A549 (cell line): ENCODE results near the gene EIF2B1. TPM values are rescaled to one million over a fixed set of nuclear protein-coding genes. Genes with fewer than 3 reads are reported as not detected.

Source experiments
- ATAC-seq, 2 experiments: fragments of 200-7000 bp in 1 of 2; fragments of >200 bp in 1 of 2; cut with Nextera tagmentation in 1 of 2; cut with Tn5 transposase in 1 of 2; 3 replicates each; pipeline versions ENCODE4 v1.8.0 to v1.9.1; 2018 to 2020; ENCODE audit warnings: mild to moderate bottlenecking in 1 of 2, moderate library complexity in 1 of 2
- CTCF ChIA-PET: fragments of 300-600 bp; sonication (Branson Sonifier 250); formaldehyde crosslinking; extraction: SDS; loops from one replicate; lab custom pipeline; 2021; ENCODE audit warnings: antibody characterized with exemption, inconsistent platforms; lab: Yijun Ruan, JAX
- POLR2A ChIA-PET: fragments of 350-600 bp; formaldehyde crosslinking; extraction: SDS; loops from one replicate; lab custom pipeline; 2021; ENCODE audit warnings: antibody characterized with exemption, inconsistent platforms; lab: Yijun Ruan, JAX
- DNase-seq, 2 experiments: peaks; one replicate each; pipeline versions ENCODE4 v3.0.0 to v3.0.0-alpha.2; 2011 to 2016; ENCODE audit warnings: low read depth in 1 of 2, low spot score in 1 of 2
- FAIRE-seq: peaks from 2 replicates; lab custom pipeline; 2011; peaks lifted over from hg19 to GRCh38; lab: Jason Lieb, UNC
- H3K27ac ChIP-seq, 2 experiments: fragments of >200 bp; sonication (Bioruptor Twin); formaldehyde crosslinking; 3 replicates each; pipeline ENCODE4 v1.5.1; 2016 to 2017
- H3K4me1 ChIP-seq: fragments of >200 bp; sonication (Bioruptor Twin); formaldehyde crosslinking; 3 replicates; pipeline ENCODE4 v1.6.1; 2016
- H3K4me2 ChIP-seq: fragments of >200 bp; sonication (Bioruptor Twin); formaldehyde crosslinking; 3 replicates; pipeline ENCODE4 v1.6.1; 2016
- H3K4me3 ChIP-seq: fragments of >200 bp; sonication (Bioruptor Twin); formaldehyde crosslinking; 3 replicates; pipeline ENCODE4 v1.5.1; 2016
- H3K9me3 ChIP-seq: fragments of >200 bp; sonication (Bioruptor Twin); formaldehyde crosslinking; 3 replicates; pipeline ENCODE4 v1.6.1; 2016
- CBX8 ChIP-seq: fragments of 200-600 bp; sonication (generic); IDR thresholded peaks from 2 replicates; pipeline ENCODE4 v1.6.1; 2016
- CEBPB ChIP-seq, 2 experiments: fragments of >200 bp in 1 of 2; sonication (Bioruptor Twin) in 1 of 2; formaldehyde crosslinking in 1 of 2; IDR thresholded peaks; 2 replicates each; pipeline ENCODE4 v1.6.1; 2012 to 2016
- CHD2 ChIP-seq: fragments of 150-350 bp; IDR thresholded peaks from 2 replicates; pipeline ENCODE4 v1.6.1; 2014; ENCODE audit warnings: low read length; ENCODE audit not compliant: partially characterized antibody
- EHF ChIP-seq: fragments of 250-450 bp; sonication (Bioruptor Pico); IDR thresholded peaks from 2 replicates; pipeline ENCODE4 v1.5.0; 2020; ENCODE audit warnings: mild to moderate bottlenecking
- EHMT2 ChIP-seq: fragments of 200-600 bp; sonication (generic); IDR thresholded peaks from 2 replicates; pipeline ENCODE4 v1.6.1; 2016; ENCODE audit warnings: antibody characterized with exemption, low read depth, mild to moderate bottlenecking, moderate library complexity
- ESRRA ChIP-seq: fragments of 150-350 bp; IDR thresholded peaks from 2 replicates; pipeline ENCODE4 v1.6.1; 2014; ENCODE audit warnings: mild to moderate bottlenecking, low read length, borderline replicate concordance
- FOSL2 ChIP-seq, 2 experiments: fragments of 450-650 bp in 1 of 2; fragments of >200 bp in 1 of 2; sonication (Bioruptor Twin) in 1 of 2; formaldehyde crosslinking; IDR thresholded peaks; 2 replicates each; pipeline versions ENCODE4 v1.5.0 to v1.6.1; 2016 to 2020; ENCODE audit warnings: mild to moderate bottlenecking in 1 of 2, moderate library complexity in 1 of 2
- HOXA7 ChIP-seq: fragments of 250-450 bp; sonication (Bioruptor Pico); IDR thresholded peaks from 2 replicates; pipeline ENCODE4 v1.5.0; 2020; ENCODE audit warnings: mild to moderate bottlenecking, moderate library complexity
- HOXB13 ChIP-seq: fragments of 250-450 bp; sonication (Bioruptor Pico); IDR thresholded peaks from 2 replicates; pipeline ENCODE4 v1.5.0; 2020; ENCODE audit warnings: low read depth, mild to moderate bottlenecking, moderate library complexity
- JUN ChIP-seq, 2 experiments: fragments of >200 bp; sonication (Bioruptor Twin); formaldehyde crosslinking; IDR thresholded peaks; 2 replicates in 1 of 2; 3 replicates in 1 of 2; pipeline ENCODE4 v1.6.1; 2016 to 2017
- MAFK ChIP-seq: fragments of 450-650 bp; IDR thresholded peaks from 2 replicates; pipeline ENCODE4 v1.6.1; 2014; ENCODE audit not compliant: partially characterized antibody
- MAX ChIP-seq: IDR thresholded peaks from 2 replicates; pipeline ENCODE4 v1.6.1; 2012
- PBX3 ChIP-seq: IDR thresholded peaks from 2 replicates; pipeline ENCODE4 v1.6.1; 2012
- PHF8 ChIP-seq: fragments of 200-600 bp; sonication (generic); IDR thresholded peaks from 2 replicates; pipeline ENCODE4 v1.6.1; 2016; ENCODE audit warnings: low read depth, mild to moderate bottlenecking, antibody characterized with exemption, moderate library complexity, borderline replicate concordance
- RARB ChIP-seq: fragments of 250-450 bp; sonication (Bioruptor Pico); IDR thresholded peaks from 2 replicates; pipeline ENCODE4 v1.8.0; 2021; ENCODE audit warnings: mild to moderate bottlenecking, moderate library complexity
- RCOR1 ChIP-seq: fragments of 150-350 bp; IDR thresholded peaks from 2 replicates; pipeline ENCODE4 v1.6.1; 2014; ENCODE audit warnings: antibody characterized with exemption, low read length, low read depth
- REST ChIP-seq: fragments of 200-600 bp; sonication (generic); IDR thresholded peaks from 2 replicates; pipeline ENCODE4 v1.6.1; 2016; ENCODE audit warnings: antibody characterized with exemption, mild to moderate bottlenecking, moderate library complexity
- RFX5 ChIP-seq: fragments of 450-650 bp; IDR thresholded peaks from 2 replicates; pipeline ENCODE4 v1.7.1; 2014; ENCODE audit warnings: antibody characterized with exemption, mild to moderate bottlenecking, moderate library complexity
- SREBF2 ChIP-seq: fragments of 450-650 bp; IDR thresholded peaks from 2 replicates; pipeline ENCODE4 v1.6.1; 2014; ENCODE audit warnings: mild to moderate bottlenecking, moderate library complexity
- TP53 ChIP-seq: fragments of 250-450 bp; sonication (Bioruptor Pico); IDR thresholded peaks from 2 replicates; pipeline ENCODE4 v1.5.0; 2021; ENCODE audit warnings: mild to moderate bottlenecking, moderate library complexity
- ZC3H11A ChIP-seq: fragments of 450-650 bp; IDR thresholded peaks from 2 replicates; pipeline ENCODE4 v1.6.1; 2014; ENCODE audit warnings: antibody characterized with exemption, mild to moderate bottlenecking
- ZFP36 ChIP-seq: fragments of 450-650 bp; IDR thresholded peaks from 2 replicates; pipeline ENCODE4 v1.6.1; 2014; ENCODE audit warnings: borderline replicate concordance; ENCODE audit not compliant: partially characterized antibody
- ZNF302 ChIP-seq: fragments of 250-450 bp; sonication (Bioruptor Pico); IDR thresholded peaks from 2 replicates; pipeline ENCODE4 v1.9.0; 2021; ENCODE audit warnings: inconsistent platforms, mild to moderate bottlenecking, moderate library complexity
- WGBS: methylation state at CpG from one replicate; pipeline ENCODE4 v1.1.6; 2017; ENCODE audit errors: missing lambda C conversion rate; 5-methylcytosine and 5-hydroxymethylcytosine counted together
- polyA plus RNA-seq, 4 experiments: library from polyadenylated mRNA; depleted of rRNA in 3 of 4; stranded (reverse); fragments of >200 nt; fragmentation: RNase III in 1 of 4; extraction: RNeasy Plus Mini Kit Qiagen cat#74134 plus additional on column Dnase treatment in 1 of 4; gene quantifications; 2 replicates in 3 of 4; 3 replicates in 1 of 4; pipeline ENCODE4 v1.2.3, GENCODE V29; 2011 to 2017

The EIF2B1 gene
- polyA plus RNA-seq, 2 of the 4 experiments (the other 2 are of a cell fraction): 35.7 to 55.1 TPM

GRCh38 chr12:123617144-123617543 is 16.3 kb downstream of the EIF2B1 start:
- TF ChIP-seq PHF8: no peak
- peak; percentile 42 for TF ChIP-seq MAFK
- no peak for TF ChIP-seq ZC3H11A
- no peak for TF ChIP-seq CEBPB (IDR thresholded peaks at IDR 0.05)
- no peak for TF ChIP-seq REST
- no peak for TF ChIP-seq FOSL2 (IDR thresholded peaks at IDR 0.05)
- TF ChIP-seq FOSL2 (CRISPR knock-in tag; IDR thresholded peaks at IDR 0.05): no peak
- FAIRE-seq (no peak), DNase-seq (no peak), ATAC-seq (no peak)
- ChIA-PET CTCF (interaction anchor here (0.7 to 2.8 kb wide), 5 partner anchors 9 to 210 kb away, joined by 3 to 21 read pairs (median 4); partner anchors contain the start of gene DDX55), POLR2A (interaction anchor here (0.7 kb wide), 1 partner anchor 326 kb away, joined by 3 read pairs; no protein-coding TSS in a partner anchor)
- H3K4me2 ChIP-seq: no peak overlapping the region
- no peaks in the 10 kb centered on the region for H3K9me3 ChIP-seq
- H3K27ac ChIP-seq: no peak overlapping the region
- 83% methylated on average over 3 of the region's 3 CpGs for WGBS
- H3K4me3 ChIP-seq: no peak overlapping the region
- peaks cover 7% of the 10 kb centered on the region; the same call in 2 of the 3 replicates for H3K4me1 ChIP-seq

DNA sequence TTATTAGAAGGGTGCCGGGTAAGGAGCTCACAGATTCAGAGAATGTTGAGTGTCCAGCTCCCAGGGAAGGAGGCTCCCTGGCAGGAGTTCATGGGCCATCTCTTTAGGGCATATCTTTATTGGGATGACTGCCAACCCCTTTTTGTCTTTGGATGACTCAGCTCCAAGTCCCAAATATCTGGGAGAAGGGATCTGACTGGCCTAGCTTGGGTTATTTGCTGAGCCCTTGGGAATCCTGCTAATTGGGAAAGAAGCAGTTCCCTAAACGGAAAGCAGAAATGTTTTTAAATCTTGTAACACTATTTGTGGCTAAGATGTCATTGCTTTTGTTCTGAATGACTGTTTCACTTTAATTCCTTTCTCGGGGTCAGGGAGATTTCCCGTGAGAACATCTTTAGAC is 19.0 kb downstream of the EIF2B1 start:
- 80% methylated on average over 4 of the region's 4 CpGs for WGBS
- TF ChIP-seq SREBF2 (no peak), ZNF302 (CRISPR knock-in tag) (no peak), ESRRA (no peak), RFX5 (no peak), CBX8 (no peak), MAX (no peak), PBX3 (no peak), ZFP36 (no peak), MAFK (no peak), RCOR1 (no peak), JUN (IDR thresholded peaks at IDR 0.05) (no peak), HOXB13 (no peak), REST (no peak), TP53 (CRISPR knock-in tag) (no peak), RARB (CRISPR knock-in tag) (no peak), HOXA7 (no peak), CHD2 (no peak), EHMT2 (no peak), EHF (no peak)
- H3K4me3 ChIP-seq: no peak overlapping the region
- FAIRE-seq (no peak), ATAC-seq (no peak), DNase-seq (no peak)
- no peaks in the 10 kb centered on the region for H3K9me3 ChIP-seq
- no peak overlapping the region for H3K4me2 ChIP-seq
- H3K27ac ChIP-seq: no peak overlapping the region
- ChIA-PET POLR2A (interaction anchor here (0.6 kb wide), 1 partner anchor 163 kb away, joined by 5 read pairs; no protein-coding TSS in a partner anchor), CTCF (interaction anchor here (0.6 to 2.2 kb wide), 3 partner anchors 12 to 265 kb away, joined by 3 to 13 read pairs (median 5); no protein-coding TSS in a partner anchor)
- H3K4me1 ChIP-seq: peaks cover 7% of the 10 kb centered on the region; the same call in 2 of the 3 replicates
